Astrocyte of the hippocampus (primary cell): ENCODE measurements around the gene CARMIL1.
"Not testable (repeated sequence)": the region's sequence is repeated elsewhere in the genome, so short reads cannot be mapped to it uniquely, and the experiment has no call there.

Source experiments
- DNase-seq: peaks from one replicate; pipeline ENCODE4 v3.0.0; 2011; ENCODE audit warnings: low read depth, low spot score

The CARMIL1 gene

GRCh38 chr6:25277386-25277785, 1.8 kb upstream of the CARMIL1 start:
- no peak for DNase-seq

DNA sequence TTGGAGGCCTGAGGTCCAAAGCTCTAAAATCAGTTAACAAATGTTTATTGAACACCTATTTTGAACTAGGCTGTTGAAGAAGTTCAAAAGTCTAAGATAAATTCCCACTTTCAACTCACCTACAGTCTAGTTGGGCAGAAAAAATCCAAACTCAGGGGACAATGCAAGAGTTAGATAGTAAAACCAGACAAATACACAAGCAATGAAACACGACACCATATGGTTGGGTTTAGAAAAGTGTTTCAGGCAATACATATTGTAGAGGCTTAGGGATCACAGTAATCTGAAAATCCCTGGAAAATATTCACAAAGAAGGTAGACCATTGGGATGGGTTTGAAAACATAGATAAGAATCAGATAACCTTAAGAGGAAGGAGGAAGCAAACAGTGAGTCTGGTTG, 1.3 kb upstream of the CARMIL1 start:
- peak; percentile 8 for DNase-seq

- DNase-seq = no peak
Observed at GRCh38 chr6:25278261-25278913, 787 bp upstream of the CARMIL1 start.

GRCh38 chr6:25279748-25280343, 672 bp downstream of the CARMIL1 start:
- DNase-seq = peak; percentile 45

DNA sequence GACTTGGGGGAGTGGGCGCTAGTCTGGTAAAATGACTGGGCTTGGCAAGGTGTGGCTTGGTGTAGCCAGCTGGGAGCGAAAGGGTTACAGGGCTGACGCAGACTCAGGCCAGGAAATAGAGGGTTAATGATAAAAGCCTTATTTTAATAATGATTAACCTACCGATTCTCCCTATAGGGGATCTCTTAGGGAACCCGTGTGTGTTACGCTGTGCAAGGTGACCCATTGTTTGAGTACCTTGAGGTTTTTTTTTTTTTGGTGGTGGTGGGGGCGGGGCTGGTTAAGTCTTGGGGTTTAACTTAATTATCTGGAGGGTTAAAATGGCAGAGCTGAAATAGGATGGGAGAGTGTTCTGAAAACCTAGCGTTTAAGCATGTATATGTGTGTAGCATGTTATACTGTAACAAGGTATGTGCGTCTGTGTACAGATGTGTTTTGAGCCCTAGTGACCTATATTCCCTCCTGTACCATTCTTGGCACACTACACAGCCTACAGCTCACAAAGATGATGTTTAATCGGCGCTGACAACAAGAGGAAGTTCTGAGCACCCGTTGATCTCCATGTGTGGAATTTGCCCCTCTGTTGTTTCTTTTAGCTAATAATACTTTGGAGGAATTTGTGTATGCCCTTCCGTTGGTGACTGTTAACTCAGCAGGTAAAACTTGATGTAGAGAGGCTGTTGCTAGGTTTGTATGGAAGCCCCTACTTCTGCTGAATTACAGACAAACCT, 1.3 kb downstream of the CARMIL1 start:
- peak; percentile 29 for DNase-seq

DNA sequence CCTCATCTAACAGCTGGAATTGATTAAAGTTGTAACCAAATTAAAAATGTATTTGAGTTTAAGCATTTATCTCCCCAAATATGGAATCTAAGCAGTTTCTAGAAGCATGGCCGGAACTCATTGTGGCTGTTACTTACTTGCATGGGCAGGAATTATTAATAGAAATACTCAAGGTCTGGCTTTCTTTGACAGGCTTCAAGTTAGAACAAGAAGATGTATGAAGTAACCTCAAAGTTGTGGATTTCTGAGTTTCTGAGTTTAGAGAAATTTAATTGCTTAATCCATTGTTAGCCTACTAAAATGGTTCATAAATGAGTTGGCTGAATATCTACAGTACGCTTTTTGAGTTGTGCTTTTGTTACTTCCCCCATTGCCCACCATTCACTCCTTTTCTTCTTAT, 7.7 kb downstream of the CARMIL1 start:
- no peak for DNase-seq

GRCh38 chr6:25287941-25288340, 8.8 kb downstream of the CARMIL1 start:
- DNase-seq = no peak

- DNase-seq = no peak
Observed at GRCh38 chr6:25288518-25288917, 9.3 kb downstream of the CARMIL1 start.

GRCh38 chr6:25290306-25291060, 11.3 kb downstream of the CARMIL1 start:
- no peak for DNase-seq

- DNase-seq = no peak
Observed at GRCh38 chr6:25292384-25292783, 13.2 kb downstream of the CARMIL1 start.

- no peak for DNase-seq
Observed at GRCh38 chr6:25295651-25296050, 16.5 kb downstream of the CARMIL1 start.

DNA sequence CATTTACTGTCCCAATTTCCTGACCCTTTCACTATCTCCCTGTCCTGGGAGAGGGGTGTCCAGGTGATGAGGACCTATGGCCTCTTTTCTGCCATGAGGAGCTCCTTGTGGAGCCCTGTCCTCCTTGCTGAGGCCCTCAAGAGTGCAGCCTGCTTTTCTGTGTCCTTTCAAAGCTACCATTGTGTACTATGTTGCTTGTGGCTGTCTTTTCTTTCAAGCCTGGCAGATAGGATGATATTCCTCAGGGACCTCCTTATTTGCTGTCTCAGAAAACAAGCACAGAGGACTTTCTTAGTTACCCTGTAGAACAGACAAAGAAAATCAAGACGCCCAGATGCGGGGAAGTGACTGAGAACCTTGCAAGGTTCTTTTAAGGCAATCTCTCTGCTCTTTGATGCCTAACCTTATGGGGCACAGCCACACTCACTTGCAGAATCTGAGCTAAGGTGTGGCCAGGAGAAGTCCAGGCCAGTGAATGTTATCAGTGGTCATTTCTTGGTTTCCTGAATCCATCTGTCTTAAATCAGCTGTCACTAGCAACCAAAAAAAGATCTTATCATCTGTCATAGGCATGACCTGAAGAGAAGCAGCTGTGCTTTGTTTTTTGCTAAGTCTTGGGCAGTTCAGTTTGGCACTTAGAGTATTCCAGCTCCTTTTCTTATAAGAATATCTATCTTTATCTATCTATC, 17.2 kb downstream of the CARMIL1 start:
- no peak for DNase-seq

GRCh38 chr6:25297039-25297441, 17.9 kb downstream of the CARMIL1 start:
- no peak for DNase-seq

GRCh38 chr6:25297823-25298522, 18.8 kb downstream of the CARMIL1 start:
- no peak for DNase-seq

DNA sequence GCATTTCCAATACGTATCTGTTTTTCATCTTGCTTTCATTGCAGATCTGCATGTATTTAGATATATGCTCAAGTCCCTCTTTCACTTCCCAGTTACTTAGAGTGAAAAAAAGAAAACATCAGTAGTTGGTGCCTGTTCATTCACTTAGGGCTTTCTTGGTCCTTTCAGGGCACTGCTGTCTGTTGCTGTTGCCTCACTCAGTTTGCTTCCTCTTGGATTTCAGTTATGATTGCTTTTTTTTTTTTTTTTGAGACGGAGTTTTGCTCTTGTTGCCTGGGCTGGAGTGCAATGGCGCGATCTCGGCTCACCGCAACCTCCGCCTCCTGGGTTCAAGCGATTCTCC, 19.3 kb downstream of the CARMIL1 start:
- not testable (repeated sequence) for DNase-seq

- no peak for DNase-seq
Observed at GRCh38 chr6:25301362-25301761, 22.2 kb downstream of the CARMIL1 start.

DNA sequence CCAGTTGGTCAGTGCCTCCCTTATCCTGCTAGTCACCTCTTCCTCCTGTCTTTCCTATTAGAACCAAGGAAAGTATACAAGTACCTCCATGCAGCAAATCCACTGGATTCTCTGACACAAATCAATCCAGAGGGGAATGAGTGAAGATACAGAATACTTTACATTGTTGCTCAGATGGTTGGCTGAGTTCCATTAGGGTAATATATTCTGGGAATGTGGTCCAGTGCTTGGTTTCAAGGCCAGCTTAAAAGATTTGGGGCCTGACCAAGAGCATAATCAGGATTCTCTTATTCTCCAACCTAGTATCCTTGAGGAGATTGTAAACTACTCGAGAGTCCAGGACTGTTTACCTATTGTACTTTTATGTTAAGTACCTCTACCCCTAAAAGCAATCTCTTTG, 23.0 kb downstream of the CARMIL1 start:
- peak; percentile 61 for DNase-seq

- DNase-seq = peak; percentile 90
Observed at GRCh38 chr6:25302677-25303128, 23.5 kb downstream of the CARMIL1 start.

DNA sequence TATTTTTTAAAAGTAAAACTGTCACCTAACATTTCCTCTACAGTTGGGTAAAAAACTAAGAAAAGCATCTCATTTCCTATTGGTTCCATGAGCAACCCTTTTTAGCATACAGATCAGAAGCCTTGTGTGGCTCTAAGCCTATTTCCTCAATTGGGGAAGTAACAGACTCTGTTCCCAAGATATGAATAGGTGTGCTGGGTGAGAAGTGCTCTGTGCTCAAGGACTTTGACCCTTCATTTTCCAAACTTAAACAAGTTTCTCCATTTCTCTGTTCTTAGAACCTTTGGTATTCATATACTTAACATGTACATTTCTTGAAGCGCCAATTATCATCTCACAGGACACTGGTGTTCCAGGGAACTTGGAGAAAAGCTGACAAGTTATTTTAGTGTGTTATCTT, 24.1 kb downstream of the CARMIL1 start:
- no peak for DNase-seq

- no peak for DNase-seq
Observed at GRCh38 chr6:25306379-25306778, 27.2 kb downstream of the CARMIL1 start.
